NCI-H2227 treated with DMSO at 0.1 percent for 48 hours (cell line): Measurements from ENCODE around the gene PMF1.

Experiments used
- DNase-seq: peaks from one replicate; lab custom pipeline; 2025; lab: John Stamatoyannopoulos, UW

The PMF1 gene

GRCh38 chr1:156238248-156238647 lies 25.4 kb downstream of the PMF1 start:
- no peak for DNase-seq

- DNase-seq, result no peak
These were observed 28.6 kb downstream of the PMF1 start for GRCh38 chr1:156241311-156241811.

GRCh38 chr1:156241926-156242325 lies 29.1 kb downstream of the PMF1 start, which contains the start of gene BGLAP:
Gene BGLAP (plus strand): TSS chr1:156242184. CDS start chr1:156242232, 48 bp downstream.
- DNase-seq, result no peak

GRCh38 chr1:156242738-156243137 lies 29.9 kb downstream of the PMF1 start:
- no peak for DNase-seq

GRCh38 chr1:156244126-156244525 lies 31.3 kb downstream of the PMF1 start:
- no peak for DNase-seq

- no peak for DNase-seq
These were observed 31.9 kb downstream of the PMF1 start for GRCh38 chr1:156244712-156245111.

GRCh38 chr1:156245451-156246232 lies 32.8 kb downstream of the PMF1 start:
- no peak for DNase-seq

- DNase-seq, result no peak
These were observed 33.5 kb downstream of the PMF1 start for GRCh38 chr1:156246241-156246780.

- no peak for DNase-seq
These were observed 34.1 kb downstream of the PMF1 start for GRCh38 chr1:156246781-156247459.

GRCh38 chr1:156247460-156248322 lies 34.9 kb downstream of the PMF1 start, which contains the start of gene PAQR6:
Gene PAQR6 (minus strand): TSS chr1:156248056. CDS start chr1:156246731, 1,325 bp downstream.
- no peak for DNase-seq

- no peak for DNase-seq
These were observed 35.5 kb downstream of the PMF1 start for GRCh38 chr1:156248323-156248683.

- no peak for DNase-seq
These were observed 36.8 kb downstream of the PMF1 start for GRCh38 chr1:156249593-156249992.

- DNase-seq, result peak; percentile 81
These were observed 38.7 kb downstream of the PMF1 start for GRCh38 chr1:156251527-156251926.

- no peak for DNase-seq
These were observed 40.8 kb downstream of the PMF1 start for GRCh38 chr1:156253634-156254033.

GRCh38 chr1:156257711-156258110 lies 44.9 kb downstream of the PMF1 start:
- no peak for DNase-seq

- DNase-seq, result no peak
These were observed 46.1 kb downstream of the PMF1 start for GRCh38 chr1:156258859-156259258.

- DNase-seq, result no peak
These were observed 47.0 kb downstream of the PMF1 start for GRCh38 chr1:156259805-156260204.

GRCh38 chr1:156260896-156261295 lies 48.1 kb downstream of the PMF1 start:
- no peak for DNase-seq

GRCh38 chr1:156262461-156263287 lies 49.9 kb downstream of the PMF1 start:
- DNase-seq, result no peak

- no peak for DNase-seq
These were observed 50.5 kb downstream of the PMF1 start for GRCh38 chr1:156263288-156263655.

- DNase-seq, result no peak
These were observed 53.2 kb downstream of the PMF1 start for GRCh38 chr1:156266051-156266450.
